Measurements from ENCODE around the gene FGF10. TPM values are rescaled to one million over a fixed set of nuclear protein-coding genes. Genes with fewer than 3 reads are reported as not detected.

The FGF10 gene
- total and polyA plus RNA-seq, 5 donors from 2014 or later, result not detected

DNA sequence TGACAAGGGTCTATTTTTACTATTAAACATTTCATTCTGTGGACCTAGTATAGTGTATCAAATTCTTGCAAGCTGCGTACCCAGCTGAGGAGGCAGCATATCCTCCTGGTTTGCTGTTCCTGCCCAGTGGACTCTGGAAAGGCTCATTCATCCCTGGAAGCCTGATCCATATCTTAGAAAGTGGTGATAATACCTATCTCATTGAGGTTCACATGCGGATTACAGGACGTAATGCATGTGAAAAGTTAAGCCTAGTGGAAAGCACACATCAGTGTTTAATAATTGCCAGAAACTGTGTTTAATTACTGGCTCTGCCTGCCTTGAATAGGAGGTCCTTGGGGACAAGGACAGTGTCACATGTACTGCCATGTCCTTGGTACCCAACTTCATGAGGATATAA, 132.0 kb downstream of the FGF10 start:
- H3K9me3 ChIP-seq (ENCODE audit: control insufficient read depth in 2 of 2, low read length in 2 of 2), result no peaks in the 10 kb centered on the region
- DNase-seq (no peak), ATAC-seq (ENCODE audit: low read depth in 2 of 2) (no peak)
- no peaks in the 10 kb centered on the region for H3K27me3 Mint-ChIP-seq
- H3K9me3 Mint-ChIP-seq, result peaks cover 0 to 6% (median 0%) of the 10 kb centered on the region in 7 donors
- no peaks in the 10 kb centered on the region for H3K36me3 Mint-ChIP-seq
- H3K4me1 ChIP-seq (ENCODE audit: control insufficient read depth, insufficient read depth, low read length, poor library complexity, severe bottlenecking), result no peaks in the 10 kb centered on the region
- no peaks in the 10 kb centered on the region for H3K27me3 ChIP-seq (ENCODE audit: control insufficient read depth, insufficient read depth, low read length)
- H3K4me3 ChIP-seq (ENCODE audit: low read depth, low read length), result no peak overlapping the region
- H3K27ac Mint-ChIP-seq, result no peak overlapping the region
- no peak overlapping the region for H3K27ac ChIP-seq (ENCODE audit: insufficient read depth, low read length, poor library complexity, severe bottlenecking)
- no peak overlapping the region for H3K4me3 Mint-ChIP-seq
- H3K36me3 ChIP-seq (ENCODE audit: control insufficient read depth, insufficient read depth, low read length), result no peaks in the 10 kb centered on the region
- H3K4me1 Mint-ChIP-seq, result no peaks in the 10 kb centered on the region

All from CD4-positive, CD25-positive, alpha-beta regulatory T cell (primary cell).